GM19467 (cell line): ENCODE results near the gene DYNC2I2.
"Not testable (repeated sequence)": the region's sequence is repeated elsewhere in the genome, so short reads cannot be mapped to it uniquely, and the experiment has no call there.

Source experiments
- ATAC-seq: cut with Tn5 transposase; IDR thresholded peaks from one replicate; pipeline ENCODE4 v1.9.1; 2021; ENCODE audit warnings: mild to moderate bottlenecking, moderate library complexity; ENCODE audit not compliant: unreplicated experiment

The DYNC2I2 gene

DNA sequence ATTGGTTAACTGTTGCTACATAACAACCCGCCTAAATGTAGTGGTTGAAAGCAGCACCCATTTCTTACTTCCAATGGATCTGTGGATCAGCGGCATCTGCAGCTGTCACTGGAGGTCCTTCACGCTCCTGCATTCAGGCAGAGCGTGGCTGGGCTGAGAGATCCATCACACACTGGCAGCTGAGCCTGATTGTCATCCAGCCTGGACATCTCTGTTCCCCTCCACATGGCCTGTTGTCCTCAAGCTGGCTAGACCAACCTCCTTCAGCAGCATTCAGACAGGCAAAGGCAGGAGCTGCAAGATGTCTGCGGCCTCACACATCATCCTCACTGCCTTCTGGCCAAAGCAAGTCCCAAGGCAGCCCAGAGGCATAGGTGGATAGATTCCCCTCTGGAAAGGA, 36.9 kb downstream of the DYNC2I2 start:
- no peak for ATAC-seq

DNA sequence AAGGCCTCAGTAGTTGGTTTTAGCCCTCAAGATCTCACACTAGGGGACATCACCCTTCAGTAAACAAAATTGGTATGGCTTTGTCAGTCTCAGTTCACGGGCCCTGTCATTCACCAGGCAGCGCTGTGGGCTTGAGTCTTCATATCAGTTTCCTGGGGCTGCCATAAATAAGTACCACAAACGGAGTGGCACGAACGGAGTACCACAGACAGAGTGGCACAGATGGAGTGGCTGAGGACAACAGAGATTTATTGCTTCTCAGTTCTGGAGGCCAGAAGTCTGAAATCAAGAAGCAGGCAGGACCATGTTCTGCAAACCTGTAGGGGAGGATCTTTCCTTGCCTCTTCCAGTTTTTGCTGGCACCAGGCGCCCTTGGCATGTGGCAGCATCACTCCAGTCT, 37.5 kb downstream of the DYNC2I2 start:
- no peak for ATAC-seq

DNA sequence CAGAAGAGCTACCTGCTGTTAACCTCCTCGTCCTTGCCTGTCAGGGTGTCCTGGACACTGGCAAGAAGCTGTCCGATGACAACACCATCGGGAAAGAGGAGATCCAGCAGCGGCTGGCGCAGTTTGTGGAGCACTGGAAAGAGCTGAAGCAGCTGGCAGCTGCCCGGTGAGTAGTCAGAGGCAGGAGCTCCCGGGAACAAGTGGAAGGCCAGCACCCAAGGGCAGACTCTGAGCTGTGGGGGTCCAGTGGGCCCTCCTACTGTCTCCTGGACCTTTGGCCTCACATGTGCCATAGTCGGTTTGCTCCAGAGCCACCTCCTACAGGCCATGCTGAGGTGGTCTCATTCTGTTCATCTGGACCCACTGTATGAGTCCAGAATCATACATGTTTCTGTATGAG, 38.7 kb downstream of the DYNC2I2 start:
- ATAC-seq: no peak

DNA sequence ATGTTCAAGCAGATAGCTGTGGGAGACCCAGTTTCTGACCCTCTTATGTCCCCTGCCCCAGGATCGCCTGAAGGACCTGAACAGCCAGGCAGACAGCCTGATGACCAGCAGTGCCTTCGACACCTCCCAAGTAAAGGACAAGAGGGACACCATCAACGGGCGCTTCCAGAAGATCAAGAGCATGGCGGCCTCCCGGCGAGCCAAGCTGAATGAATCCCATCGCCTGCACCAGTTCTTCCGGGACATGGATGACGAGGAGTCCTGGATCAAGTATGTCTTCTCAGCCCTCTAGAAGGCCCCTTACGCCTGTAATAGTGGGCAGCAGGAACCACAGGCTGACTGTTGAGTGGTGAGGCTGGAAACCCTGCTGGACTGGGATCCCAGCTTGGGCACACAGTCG, 41.1 kb downstream of the DYNC2I2 start:
- ATAC-seq: no peak

DNA sequence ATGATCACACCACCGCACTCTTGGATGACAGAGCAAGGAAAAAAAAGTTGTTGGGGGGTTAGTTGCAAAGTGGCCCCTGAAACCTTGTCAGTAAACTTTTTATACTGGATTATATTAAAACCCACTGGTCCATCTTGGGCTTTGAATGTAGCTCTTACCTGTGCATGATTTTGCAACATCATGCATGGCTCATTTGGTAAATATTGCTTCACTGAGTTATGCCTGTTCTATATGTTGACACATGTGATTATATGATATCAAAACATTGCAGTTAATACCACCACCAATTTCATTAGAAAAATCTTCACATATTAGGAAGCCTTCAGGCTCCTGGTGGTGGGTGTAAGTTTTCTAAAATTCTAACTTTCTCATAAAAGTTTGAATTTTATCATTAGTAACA, 41.9 kb downstream of the DYNC2I2 start:
- ATAC-seq: no peak

DNA sequence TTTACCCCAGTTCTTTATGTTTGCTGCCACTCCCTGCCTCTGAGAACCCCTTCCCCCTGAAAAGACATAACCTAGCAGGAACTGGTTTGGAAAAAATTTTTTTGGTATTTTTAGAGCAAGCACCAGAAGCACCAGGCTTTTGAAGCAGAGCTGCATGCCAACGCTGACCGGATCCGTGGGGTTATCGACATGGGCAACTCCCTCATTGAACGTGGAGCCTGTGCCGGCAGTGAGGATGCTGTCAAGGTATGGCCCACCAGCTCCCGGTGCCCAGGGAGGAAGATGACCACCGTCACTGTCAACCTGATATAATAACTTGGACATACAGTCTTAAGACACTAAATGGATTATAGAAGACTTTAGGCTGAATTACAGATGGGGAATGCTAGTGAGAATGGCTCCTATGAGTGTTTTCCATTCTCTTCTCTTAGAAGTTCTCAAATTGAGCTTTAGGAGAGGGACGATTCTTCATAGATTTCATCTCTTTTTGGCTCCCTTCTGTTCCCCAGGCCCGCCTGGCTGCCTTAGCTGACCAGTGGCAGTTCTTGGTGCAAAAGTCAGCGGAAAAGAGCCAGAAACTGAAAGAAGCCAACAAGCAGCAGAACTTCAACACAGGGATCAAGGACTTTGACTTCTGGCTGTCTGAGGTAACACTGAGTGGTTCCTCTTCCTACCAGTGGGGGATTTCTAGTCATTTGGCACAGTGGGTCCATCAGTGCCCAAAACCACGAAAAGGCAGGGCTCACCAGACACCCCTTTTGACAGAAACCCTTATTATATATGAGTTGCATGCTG, 44.9 kb downstream of the DYNC2I2 start:
- no peak for ATAC-seq

DNA sequence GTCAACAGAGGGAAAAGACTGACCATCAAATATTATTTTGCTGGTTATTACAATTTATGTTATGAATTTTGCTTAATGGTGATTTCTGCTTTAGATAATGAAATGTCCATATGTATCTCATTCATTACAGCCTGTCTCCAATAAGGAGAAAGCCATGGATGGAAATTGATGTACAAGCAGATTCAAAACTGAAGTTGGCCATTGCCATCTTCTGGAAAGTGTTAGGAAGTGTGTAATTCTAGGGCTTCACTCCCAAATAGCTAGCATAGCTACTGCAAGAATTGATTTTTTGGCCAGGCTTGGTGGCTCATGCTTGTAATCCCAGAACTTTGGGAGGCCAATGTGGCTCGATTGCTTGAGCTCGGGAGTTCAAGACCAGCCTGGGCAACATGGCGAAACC, 45.8 kb downstream of the DYNC2I2 start:
- ATAC-seq: no peak

DNA sequence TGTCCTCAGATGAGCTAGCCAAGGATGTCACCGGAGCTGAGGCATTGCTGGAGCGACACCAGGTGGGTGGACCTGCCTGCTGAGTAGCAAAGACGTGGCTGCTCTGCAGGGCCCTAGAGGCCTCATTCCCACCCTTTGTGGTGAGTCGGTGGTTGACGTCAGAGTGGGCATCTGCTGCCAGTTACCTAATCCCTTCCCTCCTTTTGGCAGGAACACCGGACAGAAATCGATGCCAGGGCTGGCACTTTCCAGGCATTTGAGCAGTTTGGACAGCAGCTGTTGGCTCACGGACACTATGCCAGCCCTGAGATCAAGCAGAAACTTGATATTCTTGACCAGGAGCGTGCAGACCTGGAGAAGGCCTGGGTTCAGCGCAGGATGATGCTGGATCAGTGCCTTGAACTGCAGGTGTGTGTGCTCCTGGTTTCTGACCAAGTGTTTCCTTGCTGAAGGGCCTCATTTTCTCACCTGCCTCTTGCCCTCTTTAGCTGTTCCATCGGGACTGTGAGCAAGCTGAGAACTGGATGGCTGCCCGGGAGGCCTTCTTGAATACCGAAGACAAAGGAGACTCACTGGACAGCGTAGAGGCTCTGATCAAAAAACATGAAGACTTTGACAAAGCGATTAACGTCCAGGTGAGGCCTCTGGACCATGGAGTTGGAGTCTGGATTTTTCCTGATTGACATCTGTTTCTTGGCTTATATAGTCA, 48.9 kb downstream of the DYNC2I2 start:
- no peak for ATAC-seq

DNA sequence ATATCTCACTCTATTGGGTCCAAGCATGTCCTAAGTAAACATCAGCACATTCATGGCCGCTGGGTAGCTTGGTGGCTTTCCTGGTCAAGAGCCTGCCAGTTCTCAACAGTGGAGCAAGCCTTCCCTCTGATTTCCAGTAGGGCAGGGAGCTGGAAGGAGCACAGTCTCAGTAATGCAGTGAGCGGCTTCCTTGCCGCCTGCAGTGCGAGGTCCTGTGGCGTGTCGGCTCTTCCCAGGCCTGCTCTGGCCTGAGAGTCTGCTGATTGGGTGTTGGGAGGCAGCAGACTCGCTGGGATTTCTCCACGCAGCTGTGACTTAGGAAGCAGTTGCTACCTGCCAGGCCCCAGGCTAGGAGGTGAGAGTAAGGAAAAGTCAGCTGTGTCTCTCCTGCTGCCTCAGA, 53.0 kb downstream of the DYNC2I2 start:
- no peak for ATAC-seq

DNA sequence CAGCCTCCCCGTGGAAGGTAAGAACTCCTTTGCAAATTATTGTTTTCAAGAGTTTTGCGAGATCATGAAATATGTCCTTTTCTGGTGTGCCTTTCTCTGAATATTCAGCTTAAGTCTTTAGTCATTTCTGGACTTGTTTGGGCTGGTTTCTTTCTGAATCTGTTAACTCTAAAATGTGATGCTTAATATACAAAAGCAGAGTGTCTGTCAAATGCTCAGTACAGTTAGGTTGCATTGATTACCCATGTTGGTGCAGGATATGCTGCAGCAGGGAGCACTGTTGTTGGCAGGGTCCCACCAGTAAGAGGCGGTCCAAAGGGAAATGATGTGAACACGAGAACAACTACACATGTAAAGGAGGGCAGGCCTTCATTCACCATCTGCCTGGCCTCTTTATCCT, 56.5 kb downstream of the DYNC2I2 start:
- no peak for ATAC-seq

DNA sequence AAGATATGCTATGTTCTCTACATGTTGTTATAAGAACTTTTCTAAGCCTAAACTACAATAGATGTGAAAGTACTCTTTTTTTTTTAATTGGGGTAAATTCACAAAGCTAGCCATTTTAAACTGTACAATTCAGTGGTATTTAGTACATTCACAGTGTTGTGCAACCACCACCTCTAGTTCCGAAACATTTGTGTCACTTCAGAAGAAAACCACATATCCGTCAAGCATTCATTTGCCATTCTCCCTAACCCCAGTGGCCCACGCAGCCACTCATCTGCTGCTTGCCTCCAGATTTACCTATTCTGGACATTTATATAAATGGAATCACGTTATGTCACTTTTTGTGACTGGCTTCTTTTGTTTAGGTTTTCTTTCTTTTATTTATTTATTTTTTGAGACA, 61.2 kb downstream of the DYNC2I2 start:
- no peak for ATAC-seq

DNA sequence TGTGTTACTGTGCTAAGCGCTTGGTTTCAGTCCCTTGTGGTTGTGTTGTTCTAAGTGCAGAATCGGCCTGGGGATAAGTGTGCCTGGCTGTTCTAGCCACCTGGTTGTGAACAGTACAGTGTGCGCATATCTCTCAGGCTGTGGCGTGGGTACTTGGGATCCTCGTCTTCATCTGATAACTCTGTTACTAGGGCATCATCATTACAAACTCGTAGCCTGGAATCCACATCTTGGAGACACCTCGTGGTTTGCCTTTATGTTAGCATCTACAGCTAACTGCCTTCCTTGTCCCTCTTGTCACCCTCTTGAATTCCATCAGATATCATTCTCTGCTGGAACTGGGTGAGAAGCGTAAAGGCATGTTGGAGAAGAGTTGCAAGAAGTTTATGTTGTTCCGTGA, 62.8 kb downstream of the DYNC2I2 start:
- no peak for ATAC-seq

DNA sequence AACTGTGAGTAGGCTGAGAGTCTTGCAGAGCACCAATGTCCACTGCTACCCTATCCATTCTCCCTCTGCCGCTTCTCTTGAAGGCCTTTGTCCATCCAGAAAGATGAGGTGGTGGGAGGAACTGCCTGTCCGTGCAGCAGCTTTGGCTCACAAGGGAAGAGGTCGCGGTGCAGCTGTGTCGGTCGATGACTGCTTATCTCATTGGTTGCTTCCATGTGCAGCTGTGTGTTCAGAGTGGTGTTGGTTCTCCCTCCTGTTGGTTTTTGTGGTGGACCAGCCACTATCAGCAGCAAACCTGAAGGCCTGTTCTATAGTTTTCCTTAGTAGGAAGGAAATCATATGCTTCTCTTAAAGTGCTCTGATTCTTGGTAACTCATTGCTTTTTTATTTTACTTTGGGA, 63.6 kb downstream of the DYNC2I2 start:
- no peak for ATAC-seq

DNA sequence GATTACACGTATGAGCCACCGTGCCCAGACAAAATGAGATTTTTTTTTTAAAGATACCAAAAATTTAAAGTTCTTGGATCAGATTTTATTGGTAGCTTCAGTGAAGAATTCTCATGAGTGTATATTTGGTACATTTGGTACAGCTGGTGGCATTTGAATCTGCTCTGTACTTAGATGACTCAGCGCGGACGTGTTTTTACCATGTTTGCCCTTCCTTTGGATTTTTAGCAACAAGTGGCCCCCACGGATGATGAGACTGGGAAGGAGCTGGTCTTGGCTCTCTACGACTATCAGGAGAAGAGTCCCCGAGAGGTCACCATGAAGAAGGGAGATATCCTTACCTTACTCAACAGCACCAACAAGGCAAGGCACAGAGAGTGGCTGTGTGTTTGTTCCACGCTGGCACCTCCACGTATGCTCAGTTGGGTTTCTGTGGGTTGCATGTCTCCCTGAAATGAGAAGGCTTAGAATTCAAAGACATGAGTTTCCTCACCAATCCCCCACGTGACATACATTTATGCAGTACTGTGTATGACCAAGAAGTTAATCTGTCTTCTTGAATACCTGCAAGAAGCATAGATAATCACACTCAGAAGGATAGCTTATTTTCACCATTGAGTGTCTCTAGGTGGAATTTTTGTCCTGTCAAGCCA, 67.9 kb downstream of the DYNC2I2 start:
- ATAC-seq: no peak

DNA sequence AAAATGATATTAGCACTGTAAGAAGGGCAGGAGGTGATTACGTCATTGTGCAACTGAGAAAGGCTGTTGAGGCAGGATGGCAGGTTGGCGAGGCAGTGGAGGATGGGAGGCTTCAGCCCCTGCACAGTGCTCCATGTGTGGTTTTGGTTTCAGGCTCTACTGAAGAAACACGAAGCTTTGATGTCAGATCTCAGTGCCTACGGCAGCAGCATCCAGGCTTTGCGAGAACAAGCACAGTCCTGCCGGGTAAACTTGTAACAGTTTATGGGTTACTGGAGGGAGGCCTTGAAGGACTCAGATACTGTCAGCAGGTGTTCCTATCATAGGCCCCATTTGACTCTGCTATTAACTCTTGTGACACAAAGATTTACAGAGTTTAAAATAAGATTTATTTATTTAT, 69.2 kb downstream of the DYNC2I2 start:
- ATAC-seq: no peak

DNA sequence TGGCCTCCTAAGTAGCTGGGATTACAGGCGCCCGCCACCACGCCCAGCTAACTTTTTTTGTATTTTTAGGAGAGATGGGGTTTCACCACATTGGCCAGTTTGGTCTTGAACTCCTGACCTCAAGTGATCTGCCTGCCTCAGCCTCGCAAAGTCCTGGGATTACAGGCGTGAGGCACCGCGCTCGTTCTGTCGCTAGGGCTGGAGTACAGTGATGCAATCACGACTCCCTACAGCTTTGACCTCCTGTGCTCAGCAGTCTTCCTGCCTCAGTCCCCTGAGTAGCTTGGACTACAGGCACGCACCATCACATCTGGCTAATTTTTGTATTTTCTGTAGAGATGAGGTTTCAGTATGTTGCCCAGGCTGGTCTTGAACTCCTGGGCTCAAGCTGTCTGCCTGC, 69.7 kb downstream of the DYNC2I2 start:
- not testable (repeated sequence) for ATAC-seq

DNA sequence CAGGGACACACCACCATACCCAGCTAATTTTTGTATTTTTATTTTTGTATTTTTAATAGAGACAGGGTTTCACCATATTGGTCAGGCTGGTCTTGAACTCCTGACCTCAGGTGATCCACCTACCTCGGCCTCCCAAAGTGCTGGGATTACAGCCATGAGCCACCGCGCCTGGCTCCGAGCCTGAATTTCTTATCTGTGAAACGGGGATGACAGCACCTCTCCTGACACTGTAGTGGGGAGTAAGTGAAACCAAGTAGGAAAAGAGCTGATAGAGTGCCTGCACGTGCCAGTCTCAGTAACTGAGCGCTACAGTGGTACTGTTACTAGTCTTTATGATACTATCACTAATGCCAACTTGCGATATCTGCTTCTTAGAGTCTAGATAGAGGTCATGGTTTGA, 71.5 kb downstream of the DYNC2I2 start:
- not testable (repeated sequence) for ATAC-seq
